PC-3 (cell line): ENCODE data around the gene TXNDC17. TPM values are rescaled to one million over a fixed set of nuclear protein-coding genes. Genes with fewer than 3 reads are reported as not detected.

Experiments used
- ATAC-seq: fragments of 200-7000 bp; cut with Tn5 transposase; 2 replicates; pipeline ENCODE4 v1.9.1; 2020; ENCODE audit warnings: mild to moderate bottlenecking, moderate library complexity
- Bru-seq: library from RNA; stranded (reverse); fragments of 400-500 nt; gene quantifications from one replicate; lab custom pipeline; 2021; lab: Mats Ljungman, UMichigan
- BruChase-seq, 2 experiments: library from RNA; stranded (reverse); fragments of 400-500 nt; gene quantifications; one replicate each; lab custom pipeline; 2021; lab: Mats Ljungman, UMichigan
- BruUV-seq: library from RNA; stranded (reverse); fragments of 400-500 nt; replicated peaks from 2 replicates; lab custom pipeline; 2021; lab: Mats Ljungman, UMichigan
- CTCF ChIA-PET: fragments of 300-600 bp; sonication (Branson Sonifier 250); formaldehyde crosslinking; loops from one replicate; lab custom pipeline; 2022; ENCODE audit warnings: antibody characterized with exemption; lab: Charles Lee
- POLR2A ChIA-PET: fragments of 300-600 bp; sonication (Branson Sonifier 250); formaldehyde crosslinking; loops from one replicate; lab custom pipeline; 2022; ENCODE audit warnings: antibody characterized with exemption; ENCODE audit not compliant: unreplicated experiment; lab: Charles Lee
- DNase-seq: peaks from one replicate; pipeline ENCODE4 v3.0.0-alpha.2; 2015
- H2AFZ ChIP-seq: fragments of 300-600 bp; sonication (generic); 2 replicates; pipeline ENCODE4 v1.6.0; 2016; ENCODE audit warnings: antibody characterized with exemption, low read length
- H3F3A ChIP-seq: fragments of 300-600 bp; sonication (generic); one replicate; pipeline ENCODE4 v1.6.0; 2017; ENCODE audit warnings: antibody characterized with exemption, low read length, control low read depth, mild to moderate bottlenecking; ENCODE audit not compliant: unreplicated experiment
- H3K27ac ChIP-seq: fragments of 300-600 bp; sonication (generic); 2 replicates; pipeline ENCODE4 v1.5.1; 2016; ENCODE audit warnings: mild to moderate bottlenecking, low read length
- H3K27me3 ChIP-seq: fragments of 300-600 bp; sonication (generic); 2 replicates; pipeline ENCODE4 v1.6.1; 2016; ENCODE audit warnings: low read length, mixed read lengths
- H3K36me3 ChIP-seq: fragments of 300-600 bp; sonication (generic); 2 replicates; pipeline ENCODE4 v1.6.1; 2016; ENCODE audit warnings: low read depth, mixed run types, low read length, mixed read lengths
- H3K4me1 ChIP-seq: fragments of 300-600 bp; sonication (generic); 2 replicates; pipeline ENCODE4 v1.5.1; 2016; ENCODE audit warnings: low read length; ENCODE audit not compliant: insufficient read depth
- H3K4me2 ChIP-seq: fragments of 300-600 bp; sonication (generic); 2 replicates; pipeline ENCODE4 v1.6.0; 2016; ENCODE audit warnings: low read length
- H3K4me3 ChIP-seq: fragments of 300-600 bp; sonication (generic); 2 replicates; pipeline ENCODE4 v1.5.1; 2016; ENCODE audit warnings: mild to moderate bottlenecking, low read length, mixed read lengths
- H3K79me2 ChIP-seq: fragments of 300-600 bp; sonication (generic); 2 replicates; pipeline ENCODE4 v1.6.1; 2017; ENCODE audit warnings: low read length, mixed read lengths
- H3K9ac ChIP-seq: fragments of 300-600 bp; sonication (generic); 2 replicates; pipeline ENCODE4 v1.6.0; 2016; ENCODE audit warnings: mild to moderate bottlenecking, low read length
- H3K9me2 ChIP-seq: fragments of 300-600 bp; sonication (generic); replicated peaks from 2 replicates; pipeline ENCODE4 v1.6.1; 2016; ENCODE audit warnings: mixed run types, low read length, mixed read lengths
- H3K9me3 ChIP-seq: fragments of 300-600 bp; sonication (generic); 2 replicates; pipeline ENCODE4 v1.6.1; 2016; ENCODE audit warnings: low read length, mixed read lengths
- H4K20me1 ChIP-seq: fragments of 300-600 bp; sonication (generic); 2 replicates; pipeline ENCODE4 v1.6.1; 2016; ENCODE audit warnings: low read length, mixed read lengths
- EZH2 ChIP-seq: fragments of 300-600 bp; sonication (generic); IDR thresholded peaks from one replicate; pipeline ENCODE4 v1.6.1; 2017; ENCODE audit warnings: antibody characterized with exemption, mild to moderate bottlenecking, low read length; ENCODE audit not compliant: unreplicated experiment
- EZH2phosphoT487 ChIP-seq: fragments of 300-600 bp; sonication (generic); IDR thresholded peaks from 2 replicates; pipeline ENCODE4 v1.6.1; 2018; ENCODE audit warnings: mild to moderate bottlenecking, antibody characterized with exemption, low read length, borderline replicate concordance
- intact Hi-C: fragments of 100-400 bp; cut with micrococcal nuclease; formaldehyde crosslinking; loops from 2 replicates; pipeline ENCODE4 v1.9.0; 2023
- long read RNA-seq: library from polyadenylated mRNA; unstranded; transcript quantifications from one replicate; pipeline ENCODE4 v2.0.0, GENCODE V29; 2021; ENCODE audit not compliant: unreplicated experiment
- total RNA-seq: library from RNA; depleted of rRNA; stranded (reverse); fragments of >200 nt; gene quantifications from 2 replicates; pipeline ENCODE4 v1.2.3, GENCODE V29; 2014; rRNA removed
- TF ChIP-seq, protein P1 (sequence below): fragments of 300-600 bp; sonication (generic); conservative IDR thresholded peaks from 2 replicates; pipeline ENCODE4 v1.5.1; 2017; ENCODE audit warnings: antibody characterized with exemption, low read depth, mild to moderate bottlenecking, low read length

TXNDC17 gene
- 154 and 248 TPM in 2 replicates for total RNA-seq
- percentile 86 among the genes with signal in this experiment for Bru-seq, nascent RNA
- percentile 78 among the genes with signal in this experiment for BruChase-seq, experiment 1, labeled RNA remaining after a 6-hour chase
- BruChase-seq, experiment 2, labeled RNA remaining after a 2-hour chase, result percentile 67 among the genes with signal in this experiment
- long read RNA-seq, transcript TXNDC17-203 (3 exons, 420 nt), result minor isoform, 32 of 149 reads
- long read RNA-seq, transcript TXNDC17-201 (4 exons, 2,219 nt), result major isoform, 64 of 149 reads
- long read RNA-seq, transcript TXNDC17-202 (4 exons, 459 nt), result minor isoform, 5 of 149 reads
- long read RNA-seq, transcript TXNDC17-206 (1 exons, 2,100 nt), result minor isoform, 23 of 149 reads
- long read RNA-seq, partial matches to known transcripts, result 23 of 149 reads
- long read RNA-seq, other reads (novel, unspliced or antisense), result 1 of 149 reads

DNA sequence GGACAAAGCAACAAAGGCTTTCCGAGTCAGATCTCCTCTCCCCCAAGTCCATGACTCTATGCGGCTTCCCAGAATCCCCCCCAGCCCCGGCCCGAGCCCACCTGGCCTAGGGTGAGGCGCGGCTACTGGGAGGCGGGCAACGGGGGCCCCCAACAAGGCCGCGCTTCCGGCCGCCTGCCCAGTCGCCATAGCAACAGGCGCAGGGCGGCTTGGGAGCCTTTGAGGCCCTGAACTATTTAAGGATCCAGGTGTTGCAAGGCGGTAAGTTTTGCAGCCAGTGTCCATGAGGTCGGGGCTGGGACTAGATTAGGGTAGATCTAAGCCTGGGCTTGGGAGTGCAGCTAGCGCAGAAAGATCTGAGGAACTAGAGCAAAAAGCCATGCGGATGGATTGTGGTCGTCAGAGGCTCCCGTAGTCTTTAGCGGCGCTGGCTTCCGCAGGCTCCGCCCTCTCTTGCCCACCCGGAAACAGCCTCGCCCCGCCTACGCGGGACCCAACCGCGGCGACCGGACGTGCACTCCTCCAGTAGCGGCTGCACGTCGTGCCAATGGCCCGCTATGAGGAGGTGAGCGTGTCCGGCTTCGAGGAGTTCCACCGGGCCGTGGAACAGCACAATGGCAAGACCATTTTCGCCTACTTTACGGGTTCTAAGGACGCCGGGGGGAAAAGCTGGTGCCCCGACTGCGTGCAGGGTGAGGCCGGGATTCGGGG is at the start of gene TXNDC17, which contains the start of gene KIAA0753:
TXNDC17 (plus strand) TSS at position 525 of the 711 bp plus-strand sequence; CDS start at position 548, 23 bp downstream.
KIAA0753 (minus strand) TSS at position 176 of the 711 bp plus-strand sequence. CDS start 5,608 bp downstream, outside the sequence.
- Histone ChIP-seq H3F3A (peaks cover 24% of the 10 kb centered on the region), H3K4me1 (peaks cover 42% of the 10 kb centered on the region), H3K36me3 (peaks cover 13% of the 10 kb centered on the region; the same call in 1 of the 2 replicates), H3K9me2 (no peaks in the 10 kb centered on the region), H3K27ac (peak within 1 kb of the TSS; percentile 82), H3K9me3 (no peaks in the 10 kb centered on the region), H3K4me3 (peak within 1 kb of the TSS; percentile 80), H3K4me2 (peak within 1 kb of the TSS; percentile 96), H3K9ac (peak within 1 kb of the TSS; percentile 87), H3K27me3 (no peaks in the 10 kb centered on the region), H4K20me1 (peaks cover 26% of the 10 kb centered on the region), H3K79me2 (peaks cover 61% of the 10 kb centered on the region), H2AFZ (peak within 1 kb of the TSS; percentile 97)
- TF ChIP-seq EZH2, result no peak
- TF ChIP-seq, protein P1, sequence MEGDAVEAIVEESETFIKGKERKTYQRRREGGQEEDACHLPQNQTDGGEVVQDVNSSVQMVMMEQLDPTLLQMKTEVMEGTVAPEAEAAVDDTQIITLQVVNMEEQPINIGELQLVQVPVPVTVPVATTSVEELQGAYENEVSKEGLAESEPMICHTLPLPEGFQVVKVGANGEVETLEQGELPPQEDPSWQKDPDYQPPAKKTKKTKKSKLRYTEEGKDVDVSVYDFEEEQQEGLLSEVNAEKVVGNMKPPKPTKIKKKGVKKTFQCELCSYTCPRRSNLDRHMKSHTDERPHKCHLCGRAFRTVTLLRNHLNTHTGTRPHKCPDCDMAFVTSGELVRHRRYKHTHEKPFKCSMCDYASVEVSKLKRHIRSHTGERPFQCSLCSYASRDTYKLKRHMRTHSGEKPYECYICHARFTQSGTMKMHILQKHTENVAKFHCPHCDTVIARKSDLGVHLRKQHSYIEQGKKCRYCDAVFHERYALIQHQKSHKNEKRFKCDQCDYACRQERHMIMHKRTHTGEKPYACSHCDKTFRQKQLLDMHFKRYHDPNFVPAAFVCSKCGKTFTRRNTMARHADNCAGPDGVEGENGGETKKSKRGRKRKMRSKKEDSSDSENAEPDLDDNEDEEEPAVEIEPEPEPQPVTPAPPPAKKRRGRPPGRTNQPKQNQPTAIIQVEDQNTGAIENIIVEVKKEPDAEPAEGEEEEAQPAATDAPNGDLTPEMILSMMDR, result no peak
- TF ChIP-seq EZH2phosphoT487, result no peak
- DNase-seq (peak; percentile 85), ATAC-seq (peak; percentile 76)
- no TSS peak for BruUV-seq
- ChIA-PET CTCF (interaction anchor here (1.6 kb wide), 1 partner anchor 8 kb away, joined by 7 read pairs; no protein-coding TSS in a partner anchor), POLR2A (interaction anchor here (0.7 kb wide), 2 partner anchors 275 to 1160 kb away, joined by 3 to 4 read pairs; no protein-coding TSS in a partner anchor)
- intact Hi-C loops, result no loop called here

DNA sequence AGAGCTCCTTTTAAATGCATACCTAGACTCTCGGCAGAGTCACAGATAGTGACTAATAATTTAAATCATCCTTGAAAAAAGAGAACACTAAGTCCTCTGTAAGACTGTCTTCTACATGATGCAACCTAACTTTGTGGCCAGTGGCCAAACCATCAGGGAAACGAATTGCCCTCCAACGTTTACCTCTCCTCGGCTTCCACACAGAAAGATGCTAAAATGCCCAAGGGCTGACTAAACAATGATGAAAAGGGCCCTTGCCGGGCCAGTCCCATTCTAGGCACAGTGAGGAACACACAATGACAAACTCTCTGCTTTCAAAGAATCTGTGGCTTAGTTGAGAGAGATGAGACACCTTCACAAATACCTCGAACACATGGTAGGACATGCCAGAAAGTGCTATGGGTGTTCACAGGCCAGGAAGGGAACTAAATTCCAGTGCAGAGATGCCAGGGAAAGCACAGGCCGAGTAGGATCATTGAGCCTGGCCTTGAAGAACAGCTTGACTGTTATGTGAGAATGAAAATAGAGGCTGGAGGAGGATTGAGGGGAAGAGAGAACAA is 49.2 kb upstream of the TXNDC17 start:
- peak overlapping the region; percentile 47 for H3K4me2 ChIP-seq
- DNase-seq (peak; percentile 89), ATAC-seq (peak; percentile 81)
- peaks cover 20% of the 10 kb centered on the region for H3K4me1 ChIP-seq
- no peaks in the 10 kb centered on the region for H3K79me2 ChIP-seq
- no peak for TF ChIP-seq EZH2phosphoT487
- TF ChIP-seq EZH2, result no peak
- TF ChIP-seq, protein P1, result no peak
- H4K20me1 ChIP-seq, result no peaks in the 10 kb centered on the region
- ChIA-PET POLR2A (no interaction called here), CTCF (no interaction called here)
- no peak overlapping the region for H3K4me3 ChIP-seq
- no peaks in the 10 kb centered on the region for H3K27me3 ChIP-seq
- peaks cover 16% of the 10 kb centered on the region for H3K36me3 ChIP-seq
- no peaks in the 10 kb centered on the region for H3F3A ChIP-seq
- peak overlapping the region; percentile 80 for H3K27ac ChIP-seq
- H3K9me2 ChIP-seq, result no peaks in the 10 kb centered on the region
- intact Hi-C loops, result no loop called here
- H2AFZ ChIP-seq, result no peak overlapping the region
- BruUV-seq, result no TSS peak
- H3K9ac ChIP-seq, result no peak overlapping the region; the same call in 1 of the 2 replicates
- H3K9me3 ChIP-seq, result no peaks in the 10 kb centered on the region
